ENCODE results near the gene KLF13. TPM values are rescaled to one million over a fixed set of nuclear protein-coding genes. Genes with fewer than 3 reads are reported as not detected.

KLF13 gene
- total RNA-seq, 1 experiment from 2014 or later, result 60.1 TPM

- intact Hi-C loops (cut with micrococcal nuclease), result no loop called here
- ChIA-PET CTCF (no interaction called here), RAD21 (ENCODE audit: low non-redundant PET in 1 of 2, low total read pairs in 2 of 2, uncharacterized antibody in 2 of 2, unreplicated experiment in 2 of 2) (no interaction called here), POLR2A (no interaction called here)
- H2AFZ ChIP-seq (ENCODE audit: low read depth, low read length, poor library complexity, severe bottlenecking), result no peak overlapping the region
- no peaks in the 10 kb centered on the region for H4K20me1 ChIP-seq (ENCODE audit: insufficient read depth)
- H3K4me3 ChIP-seq (replicated peaks in 1 of 2; ENCODE audit: low read depth in 1 of 2, low read length in 2 of 2), result no peak overlapping the region
- TF ChIP-seq TCF7L2 (IDR thresholded peaks at IDR 0.05; ENCODE audit: borderline replicate concordance, extremely low read depth, insufficient read depth, insufficient read length), result no peak
- TF ChIP-seq ZNF274 (IDR thresholded peaks at IDR 0.05; ENCODE audit: low read depth, low read length), result no peak
- no peak for TF ChIP-seq SP1 (IDR thresholded peaks at IDR 0.05; ENCODE audit: low read depth)
- no peak for TF ChIP-seq ZFX (IDR thresholded peaks at IDR 0.05)
- TF ChIP-seq POLR2A (IDR thresholded peaks at IDR 0.05; ENCODE audit: borderline replicate concordance, extremely low read depth, insufficient read depth, insufficient read length), result no peak
- no peak for TF ChIP-seq POLR2AphosphoS5 (IDR thresholded peaks at IDR 0.05; ENCODE audit: low read depth, low read length)
- TF ChIP-seq ATF3 (IDR thresholded peaks at IDR 0.05), result no peak
- no peak for TF ChIP-seq CTCF (IDR thresholded peaks at IDR 0.05 in 2 of 3, conservative IDR thresholded peaks at IDR 0.05 in 1 of 3; ENCODE audit: borderline replicate concordance in 1 of 3, insufficient read depth in 1 of 3, low read depth in 2 of 3, low read length in 2 of 3)
- no peak for TF ChIP-seq FOSL1 (IDR thresholded peaks at IDR 0.05; ENCODE audit: low read depth)
- no peak for TF ChIP-seq REST (IDR thresholded peaks at IDR 0.05; ENCODE audit: low read depth)
- TF ChIP-seq ZBTB33 (IDR thresholded peaks at IDR 0.05; ENCODE audit: extremely low read depth, insufficient replicate concordance, low read length), result no peak
- ATAC-seq, result no peak
- no TSS peak for BruUV-seq (replicated peaks)
- no peaks in the 10 kb centered on the region for H3K36me3 ChIP-seq (ENCODE audit: control insufficient read depth in 1 of 2, insufficient read depth in 2 of 2, low read length in 2 of 2)
- peaks cover 0 to 2% of the 10 kb centered on the region in 2 experiments; a peak in 1 of 4 replicates for H3K9me3 ChIP-seq (ENCODE audit: control insufficient read depth in 1 of 2, insufficient read depth in 1 of 2, low read depth in 1 of 2, low read length in 2 of 2)
- H3K4me1 ChIP-seq (ENCODE audit: control insufficient read depth in 1 of 2, insufficient read depth in 2 of 2, low read length in 2 of 2), result no peaks in the 10 kb centered on the region
- H3K27ac ChIP-seq (ENCODE audit: low read depth, low read length), result no peak overlapping the region
- H3K9me2 ChIP-seq (ENCODE audit: insufficient read depth), result no peaks in the 10 kb centered on the region
- H3K27me3 ChIP-seq (ENCODE audit: insufficient read depth, low read length), result no peaks in the 10 kb centered on the region
- H3K9ac ChIP-seq (ENCODE audit: low read length), result no peak overlapping the region
- no peak for DNase-seq (ENCODE audit: low read depth, low spot score)
- H3K79me2 ChIP-seq (ENCODE audit: insufficient read depth, low read length), result no peaks in the 10 kb centered on the region
- H3K4me2 ChIP-seq (ENCODE audit: low read length), result no peak overlapping the region
These were observed 14.7 kb upstream of the KLF13 start for GRCh38 chr15:31311735-31312619.

Data from HCT116 (cell line).